HG03378 (cell line): ENCODE data around the gene ANKRD12.

ENCODE experiments used
- ATAC-seq: cut with Tn5 transposase; IDR thresholded peaks from one replicate; pipeline ENCODE4 v1.9.1; 2021; ENCODE audit warnings: mild to moderate bottlenecking, moderate library complexity; ENCODE audit not compliant: unreplicated experiment

The ANKRD12 gene

DNA sequence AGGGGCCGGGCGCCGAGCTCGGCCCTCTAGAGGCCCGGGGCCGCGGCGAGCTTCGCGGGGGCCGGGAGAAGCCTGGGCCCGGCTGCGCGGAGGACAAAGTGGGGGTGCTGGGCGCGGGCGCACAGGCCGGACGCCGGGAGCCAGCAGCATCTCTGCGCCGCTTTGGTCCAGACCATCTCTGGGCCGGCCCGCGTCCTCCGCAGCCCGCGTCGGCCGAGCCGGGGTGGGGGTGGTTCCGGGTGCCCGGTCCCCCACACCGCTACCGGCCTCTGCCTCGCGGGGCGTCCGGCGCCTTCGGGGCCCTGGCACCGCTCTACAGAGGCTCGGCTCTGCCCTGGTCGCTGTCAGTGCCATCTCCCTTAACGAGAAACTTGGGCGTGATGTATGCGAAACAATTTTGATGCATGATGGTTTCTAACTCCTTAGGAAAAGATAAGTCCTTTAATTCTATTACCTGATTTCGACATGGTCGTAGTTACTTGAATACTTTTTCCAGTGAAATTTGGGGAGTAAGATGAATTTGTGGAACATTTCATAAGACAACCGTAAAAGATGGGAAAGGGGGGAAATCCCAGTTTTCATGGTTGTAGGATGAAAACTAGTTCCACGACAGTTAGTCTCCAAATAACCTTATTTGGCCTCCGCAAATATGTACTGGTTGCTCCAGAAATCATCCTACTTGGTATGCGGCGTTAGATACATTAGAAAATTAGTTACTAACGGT, 198.6 kb downstream of the ANKRD12 start:
- ATAC-seq, result peak; percentile 28
